Measurements from ENCODE around the gene LAMA5. TPM values are rescaled to one million over a fixed set of nuclear protein-coding genes. Genes with fewer than 3 reads are reported as not detected.

The LAMA5 gene
- total RNA-seq, 1 experiment from 2014 or later, result 266 TPM

- POLR2A ChIA-PET, result interaction anchor here (0.6 to 3.9 kb wide), 2 partner anchors 8 to 13 kb away, joined by 3 to 32 read pairs; no protein-coding TSS in a partner anchor
- intact Hi-C loops (cut with micrococcal nuclease), result no loop called here
- H3K36me3 Mint-ChIP-seq (ENCODE audit: insufficient read depth, unreplicated experiment), result peaks cover 85% of the 10 kb centered on the region
Observed at GRCh38 chr20:62314339-62314638, 52.8 kb downstream of the LAMA5 start.

GRCh38 chr20:62313460-62314338 is 53.4 kb downstream of the LAMA5 start:
- Mint-ChIP-seq H3K27me3 (ENCODE audit: insufficient read depth, unreplicated experiment) (no peaks in the 10 kb centered on the region), H3K4me3 (ENCODE audit: unreplicated experiment) (no peak overlapping the region), H3K9me3 (ENCODE audit: unreplicated experiment) (no peaks in the 10 kb centered on the region), H3K27ac (ENCODE audit: low read depth, unreplicated experiment) (no peak overlapping the region), H3K4me1 (ENCODE audit: insufficient read depth, unreplicated experiment) (no peaks in the 10 kb centered on the region), H3K36me3 (ENCODE audit: insufficient read depth, unreplicated experiment) (peaks cover 85% of the 10 kb centered on the region)
- intact Hi-C loops (cut with micrococcal nuclease), result no loop called here
- ChIA-PET POLR2A (interaction anchor here (3.9 kb wide), 1 partner anchor 7 kb away, joined by 32 read pairs; no protein-coding TSS in a partner anchor), CTCF (interaction anchor here (0.5 to 0.7 kb wide), 3 partner anchors 9 to 124 kb away, joined by 3 to 4 read pairs (median 3); no protein-coding TSS in a partner anchor)
- TF ChIP-seq, protein P1, sequence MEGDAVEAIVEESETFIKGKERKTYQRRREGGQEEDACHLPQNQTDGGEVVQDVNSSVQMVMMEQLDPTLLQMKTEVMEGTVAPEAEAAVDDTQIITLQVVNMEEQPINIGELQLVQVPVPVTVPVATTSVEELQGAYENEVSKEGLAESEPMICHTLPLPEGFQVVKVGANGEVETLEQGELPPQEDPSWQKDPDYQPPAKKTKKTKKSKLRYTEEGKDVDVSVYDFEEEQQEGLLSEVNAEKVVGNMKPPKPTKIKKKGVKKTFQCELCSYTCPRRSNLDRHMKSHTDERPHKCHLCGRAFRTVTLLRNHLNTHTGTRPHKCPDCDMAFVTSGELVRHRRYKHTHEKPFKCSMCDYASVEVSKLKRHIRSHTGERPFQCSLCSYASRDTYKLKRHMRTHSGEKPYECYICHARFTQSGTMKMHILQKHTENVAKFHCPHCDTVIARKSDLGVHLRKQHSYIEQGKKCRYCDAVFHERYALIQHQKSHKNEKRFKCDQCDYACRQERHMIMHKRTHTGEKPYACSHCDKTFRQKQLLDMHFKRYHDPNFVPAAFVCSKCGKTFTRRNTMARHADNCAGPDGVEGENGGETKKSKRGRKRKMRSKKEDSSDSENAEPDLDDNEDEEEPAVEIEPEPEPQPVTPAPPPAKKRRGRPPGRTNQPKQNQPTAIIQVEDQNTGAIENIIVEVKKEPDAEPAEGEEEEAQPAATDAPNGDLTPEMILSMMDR (IDR thresholded peaks at IDR 0.05; ENCODE audit: unreplicated experiment), result no peak
- BruUV-seq (replicated peaks), result no TSS peak
- no peak for DNase-seq (ENCODE audit: unreplicated experiment)

More at GRCh38 chr20:62314339-62314638, 52.8 kb downstream of the LAMA5 start:
- no peak overlapping the region for H3K4me3 Mint-ChIP-seq (ENCODE audit: unreplicated experiment)
- no TSS peak for BruUV-seq (replicated peaks)
- CTCF ChIA-PET, result interaction anchor here (0.7 kb wide), 1 partner anchor 9 kb away, joined by 3 read pairs; no protein-coding TSS in a partner anchor
- no peak overlapping the region for H3K27ac Mint-ChIP-seq (ENCODE audit: low read depth, unreplicated experiment)
- TF ChIP-seq, protein P1 (IDR thresholded peaks at IDR 0.05; ENCODE audit: unreplicated experiment), result no peak
- DNase-seq (ENCODE audit: unreplicated experiment), result no peak
- H3K27me3 Mint-ChIP-seq (ENCODE audit: insufficient read depth, unreplicated experiment), result no peaks in the 10 kb centered on the region
- no peaks in the 10 kb centered on the region for H3K4me1 Mint-ChIP-seq (ENCODE audit: insufficient read depth, unreplicated experiment)
- no peaks in the 10 kb centered on the region for H3K9me3 Mint-ChIP-seq (ENCODE audit: unreplicated experiment)

GRCh38 chr20:62313021-62313420 is 54.1 kb downstream of the LAMA5 start:
- Mint-ChIP-seq H3K36me3 (ENCODE audit: insufficient read depth, unreplicated experiment) (peaks cover 85% of the 10 kb centered on the region), H3K4me3 (ENCODE audit: unreplicated experiment) (no peak overlapping the region), H3K4me1 (ENCODE audit: insufficient read depth, unreplicated experiment) (no peaks in the 10 kb centered on the region), H3K9me3 (ENCODE audit: unreplicated experiment) (no peaks in the 10 kb centered on the region), H3K27me3 (ENCODE audit: insufficient read depth, unreplicated experiment) (no peaks in the 10 kb centered on the region), H3K27ac (ENCODE audit: low read depth, unreplicated experiment) (no peak overlapping the region)
- DNase-seq (ENCODE audit: unreplicated experiment), result no peak
- ChIA-PET CTCF (interaction anchor here (0.5 to 0.6 kb wide), 2 partner anchors 67 to 123 kb away, joined by 3 to 4 read pairs; no protein-coding TSS in a partner anchor), POLR2A (no interaction called here)
- intact Hi-C loops (cut with micrococcal nuclease), result no loop called here
- no TSS peak for BruUV-seq (replicated peaks)
- TF ChIP-seq, protein P1 (IDR thresholded peaks at IDR 0.05; ENCODE audit: unreplicated experiment), result no peak

GRCh38 chr20:62312662-62312977 is 54.5 kb downstream of the LAMA5 start:
- no peak overlapping the region for H3K4me3 Mint-ChIP-seq (ENCODE audit: unreplicated experiment)
- no TSS peak for BruUV-seq (replicated peaks)
- TF ChIP-seq, protein P1 (IDR thresholded peaks at IDR 0.05; ENCODE audit: unreplicated experiment), result no peak
- DNase-seq (ENCODE audit: unreplicated experiment), result no peak
- ChIA-PET POLR2A (no interaction called here), CTCF (no interaction called here)
- no peaks in the 10 kb centered on the region for H3K9me3 Mint-ChIP-seq (ENCODE audit: unreplicated experiment)
- H3K27ac Mint-ChIP-seq (ENCODE audit: low read depth, unreplicated experiment), result no peak overlapping the region
- intact Hi-C loops (cut with micrococcal nuclease), result no loop called here
- H3K4me1 Mint-ChIP-seq (ENCODE audit: insufficient read depth, unreplicated experiment), result no peaks in the 10 kb centered on the region
- no peaks in the 10 kb centered on the region for H3K27me3 Mint-ChIP-seq (ENCODE audit: insufficient read depth, unreplicated experiment)
- peaks cover 85% of the 10 kb centered on the region for H3K36me3 Mint-ChIP-seq (ENCODE audit: insufficient read depth, unreplicated experiment)
